GM12872 (cell line): ENCODE data around the gene AMOT.

Experiments
- CTCF ChIP-seq: IDR thresholded peaks from 3 replicates; pipeline ENCODE4 v1.5.1; 2011; ENCODE audit warnings: low read depth, mild to moderate bottlenecking, low read length, moderate library complexity; ENCODE audit not compliant: insufficient read depth

The AMOT gene

GRCh38 chrX:112826023-112826422 is 14.6 kb downstream of the AMOT start:
- TF ChIP-seq CTCF = no peak

- TF ChIP-seq CTCF = no peak
Observed at GRCh38 chrX:112822892-112823291, 17.7 kb downstream of the AMOT start.

GRCh38 chrX:112820364-112821268 is 20.0 kb downstream of the AMOT start:
- TF ChIP-seq CTCF = no peak

- no peak for TF ChIP-seq CTCF
Observed at GRCh38 chrX:112819813-112820212, 20.8 kb downstream of the AMOT start.

GRCh38 chrX:112819008-112819640 is 21.5 kb downstream of the AMOT start:
- TF ChIP-seq CTCF = no peak

GRCh38 chrX:112818114-112819007 is 22.3 kb downstream of the AMOT start:
- no peak for TF ChIP-seq CTCF

- no peak for TF ChIP-seq CTCF
Observed at GRCh38 chrX:112816908-112817307, 23.7 kb downstream of the AMOT start.
